ENCODE measurements around the gene BCL2L13.

The BCL2L13 gene

GRCh38 chr22:17772958-17773605 lies 134.5 kb downstream of the BCL2L13 start:
- peak overlapping the region; percentile 63 for H3K27ac ChIP-seq (replicated peaks)
- no peak for DNase-seq (ENCODE audit: low read depth in 1 of 2, low spot score in 1 of 2)
- no peak for TF ChIP-seq GABPA (IDR thresholded peaks at IDR 0.05; ENCODE audit: low read depth)
- no peak for TF ChIP-seq SPI1 (IDR thresholded peaks at IDR 0.05; ENCODE audit: borderline replicate concordance, low read depth)
- TF ChIP-seq CTCF (IDR thresholded peaks at IDR 0.05; ENCODE audit: insufficient read depth, low read length): no peak
- TF ChIP-seq POLR2AphosphoS5 (IDR thresholded peaks at IDR 0.05; ENCODE audit: low read depth): no peak
- no peak for TF ChIP-seq REST (IDR thresholded peaks at IDR 0.05; ENCODE audit: insufficient replicate concordance, low read depth)

GRCh38 chr22:17773606-17774205 lies 135.1 kb downstream of the BCL2L13 start:
- H3K4me3 ChIP-seq (replicated peaks; ENCODE audit: insufficient read depth, low read length): peak overlapping the region; percentile 91
- TF ChIP-seq SPI1 (IDR thresholded peaks at IDR 0.05; ENCODE audit: borderline replicate concordance, low read depth) (no peak), REST (IDR thresholded peaks at IDR 0.05; ENCODE audit: insufficient replicate concordance, low read depth) (no peak), GABPA (IDR thresholded peaks at IDR 0.05; ENCODE audit: low read depth) (no peak), CTCF (IDR thresholded peaks at IDR 0.05; ENCODE audit: insufficient read depth, low read length) (no peak), POLR2AphosphoS5 (IDR thresholded peaks at IDR 0.05; ENCODE audit: low read depth) (no peak)
- peak in 1 of 2 experiments; percentile 45 for DNase-seq (ENCODE audit: low read depth in 1 of 2, low spot score in 1 of 2)

More at GRCh38 chr22:17772958-17773605, 134.5 kb downstream of the BCL2L13 start:
- peak overlapping the region; percentile 91 for H3K4me3 ChIP-seq (replicated peaks; ENCODE audit: insufficient read depth, low read length)
- no peaks in the 10 kb centered on the region for H3K27me3 ChIP-seq (ENCODE audit: insufficient read depth, poor library complexity, severe bottlenecking)

GRCh38 chr22:17774206-17774925 lies 135.8 kb downstream of the BCL2L13 start, which contains the start of gene BID:
BID (minus strand) TSS chr22:17774469; CDS start chr22:17750116, 24,353 bp downstream.
- no peaks in the 10 kb centered on the region for H3K27me3 ChIP-seq (ENCODE audit: insufficient read depth, poor library complexity, severe bottlenecking)
- DNase-seq (ENCODE audit: low read depth in 1 of 2, low spot score in 1 of 2): peak in 1 of 2 experiments; percentile 59
- H3K4me3 ChIP-seq (replicated peaks; ENCODE audit: insufficient read depth, low read length): peak within 1 kb of the TSS; percentile 91
- H3K27ac ChIP-seq (replicated peaks): peak within 1 kb of the TSS; percentile 63
- TF ChIP-seq SPI1 (IDR thresholded peaks at IDR 0.05; ENCODE audit: borderline replicate concordance, low read depth) (peak; percentile 36; the same call in 1 of the 2 replicates), CTCF (IDR thresholded peaks at IDR 0.05; ENCODE audit: insufficient read depth, low read length) (no peak)

More at GRCh38 chr22:17773606-17774205, 135.1 kb downstream of the BCL2L13 start:
- H3K27ac ChIP-seq (replicated peaks): peak overlapping the region; percentile 63
- H3K27me3 ChIP-seq (ENCODE audit: insufficient read depth, poor library complexity, severe bottlenecking): no peaks in the 10 kb centered on the region
